SU-DHL-6 (cell line): ENCODE results near the gene SLC6A17.

ENCODE experiments used
- H2AFZ ChIP-seq: fragments of 200-600 bp; sonication (generic); 2 replicates; pipeline ENCODE4 v1.6.1; 2014; ENCODE audit warnings: low read depth, mild to moderate bottlenecking, moderate library complexity, mixed read lengths, antibody characterized with exemption, low read length; ENCODE audit not compliant: severe bottlenecking
- H3F3A ChIP-seq: fragments of 200-600 bp; shearing (Covaris generic); 2 replicates; pipeline ENCODE4 v1.6.0; 2016; ENCODE audit warnings: antibody characterized with exemption, mild to moderate bottlenecking; ENCODE audit not compliant: insufficient read depth
- H3K27ac ChIP-seq: fragments of 200-600 bp; sonication (generic); 2 replicates; pipeline ENCODE4 v1.5.1; 2016; ENCODE audit warnings: low read depth, mild to moderate bottlenecking, low read length, moderate library complexity, mixed read lengths
- H3K27me3 ChIP-seq: fragments of 200-600 bp; sonication (generic), shearing (Covaris generic); 2 replicates; pipeline ENCODE4 v1.6.0; 2014; ENCODE audit warnings: mild to moderate bottlenecking, low read length
- H3K36me3 ChIP-seq: fragments of 200-600 bp; sonication (generic); 2 replicates; pipeline ENCODE4 v1.6.1; 2014; ENCODE audit warnings: mild to moderate bottlenecking, low read length, mixed read lengths
- H3K4me2 ChIP-seq: fragments of 300-600, 200-600 bp; shearing (Covaris generic), sonication (generic); 2 replicates; pipeline ENCODE4 v1.6.0; 2014; ENCODE audit warnings: low read length, low read depth, mild to moderate bottlenecking; ENCODE audit not compliant: poor library complexity, severe bottlenecking
- H3K4me3 ChIP-seq: fragments of 200-600 bp; sonication (generic); 2 replicates; pipeline ENCODE4 v1.5.1; 2014; ENCODE audit warnings: antibody characterized with exemption, low read length, mild to moderate bottlenecking, mixed read lengths; ENCODE audit not compliant: insufficient read depth, poor library complexity, severe bottlenecking
- H3K79me2 ChIP-seq: fragments of 200-600 bp; sonication (generic); 2 replicates; pipeline ENCODE4 v1.6.1; 2014; ENCODE audit warnings: mild to moderate bottlenecking, low read length, moderate library complexity; ENCODE audit not compliant: insufficient read depth
- H3K9ac ChIP-seq: fragments of 200-600 bp; sonication (generic); 2 replicates; pipeline ENCODE4 v1.7.0; 2014; ENCODE audit warnings: mild to moderate bottlenecking, low read length
- H3K9me2 ChIP-seq: fragments of 200-600 bp; sonication (generic); replicated peaks from 2 replicates; pipeline ENCODE4 v1.6.1; 2014; ENCODE audit warnings: low read length; ENCODE audit not compliant: insufficient read depth
- H3K9me3 ChIP-seq: fragments of 200-600 bp; sonication (generic); 2 replicates; pipeline ENCODE4 v1.6.1; 2014; ENCODE audit warnings: low read length, mixed read lengths; ENCODE audit not compliant: insufficient read depth
- H4K20me1 ChIP-seq: fragments of 200-600 bp; sonication (generic); 2 replicates; pipeline ENCODE4 v1.6.1; 2014; ENCODE audit warnings: low read depth, mild to moderate bottlenecking, antibody characterized with exemption, low read length, moderate library complexity, mixed read lengths
- CTCF ChIP-seq: fragments of 200-600 bp; sonication (generic); IDR thresholded peaks from one replicate; pipeline ENCODE4 v1.5.1; 2017; ENCODE audit warnings: antibody characterized with exemption, mild to moderate bottlenecking, low read length, moderate library complexity; ENCODE audit not compliant: insufficient read depth, poor library complexity, severe bottlenecking
- EZH2phosphoT487 ChIP-seq: fragments of 200-600 bp; sonication (generic), shearing (Covaris generic); conservative IDR thresholded peaks from 2 replicates; pipeline ENCODE4 v1.6.1; 2018; ENCODE audit warnings: mild to moderate bottlenecking, antibody characterized with exemption, low read length, moderate library complexity, mixed read lengths

The SLC6A17 gene

DNA sequence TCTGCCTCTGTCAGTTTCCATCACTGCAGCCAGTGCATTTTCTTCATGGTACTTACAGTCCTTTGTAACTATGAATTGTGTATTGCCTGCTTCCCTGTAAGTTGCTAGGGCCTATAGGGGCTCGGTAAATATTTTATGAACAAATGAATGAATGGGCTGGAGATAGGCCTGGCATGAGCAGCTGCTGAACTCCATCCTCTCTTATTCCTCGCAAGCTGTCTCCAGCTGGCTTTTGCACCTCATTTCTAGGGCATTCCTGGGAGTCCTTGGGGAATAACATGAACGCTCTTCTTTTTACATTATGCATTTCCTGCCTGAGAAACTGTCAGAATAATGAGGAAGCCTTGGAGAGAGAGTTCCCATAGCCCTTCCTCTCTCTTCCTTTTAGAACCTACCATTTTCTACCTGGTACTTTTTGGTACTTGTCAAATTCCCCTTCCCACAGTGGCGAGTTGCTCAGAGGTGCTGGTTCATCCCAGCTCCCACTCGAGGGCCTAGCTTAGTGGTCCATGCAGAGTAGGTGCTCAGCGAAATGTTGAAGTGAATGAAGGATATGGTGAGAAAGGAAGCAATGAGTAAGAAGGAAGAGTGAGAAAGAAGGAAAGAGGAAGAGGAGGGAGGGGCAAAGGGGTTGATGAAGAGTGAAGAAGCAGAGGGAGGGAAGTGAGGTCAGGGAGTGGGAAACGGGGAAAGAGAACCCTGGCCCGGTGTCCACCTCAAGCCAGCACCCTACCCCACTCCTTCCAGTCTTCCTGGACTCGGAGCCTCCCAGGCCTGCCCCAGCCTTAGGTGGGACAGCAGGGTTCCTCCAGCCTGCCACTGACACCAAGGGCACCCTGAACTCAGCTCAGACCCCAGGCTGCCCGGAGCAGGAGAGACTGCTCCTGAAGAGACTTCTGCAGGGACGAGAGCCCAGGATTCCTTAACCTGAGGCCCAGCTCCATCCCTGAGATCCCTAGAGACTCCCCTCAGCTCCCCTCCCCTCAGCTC is 89.4 kb downstream of the SLC6A17 start:
- Histone ChIP-seq H3K9me3 (no peaks in the 10 kb centered on the region), H3K4me3 (no peak overlapping the region), H2AFZ (no peak overlapping the region), H3F3A (peaks cover 15% of the 10 kb centered on the region), H3K36me3 (no peaks in the 10 kb centered on the region), H3K79me2 (no peaks in the 10 kb centered on the region), H4K20me1 (no peaks in the 10 kb centered on the region), H3K9me2 (no peaks in the 10 kb centered on the region), H3K27me3 (no peaks in the 10 kb centered on the region), H3K9ac (no peak overlapping the region), H3K27ac (0 out of 2 replicates have a peak overlapping the region, but pooled peaks have one; percentile 18), H3K4me2 (no peak overlapping the region)
- TF ChIP-seq CTCF (no peak), EZH2phosphoT487 (no peak)

DNA sequence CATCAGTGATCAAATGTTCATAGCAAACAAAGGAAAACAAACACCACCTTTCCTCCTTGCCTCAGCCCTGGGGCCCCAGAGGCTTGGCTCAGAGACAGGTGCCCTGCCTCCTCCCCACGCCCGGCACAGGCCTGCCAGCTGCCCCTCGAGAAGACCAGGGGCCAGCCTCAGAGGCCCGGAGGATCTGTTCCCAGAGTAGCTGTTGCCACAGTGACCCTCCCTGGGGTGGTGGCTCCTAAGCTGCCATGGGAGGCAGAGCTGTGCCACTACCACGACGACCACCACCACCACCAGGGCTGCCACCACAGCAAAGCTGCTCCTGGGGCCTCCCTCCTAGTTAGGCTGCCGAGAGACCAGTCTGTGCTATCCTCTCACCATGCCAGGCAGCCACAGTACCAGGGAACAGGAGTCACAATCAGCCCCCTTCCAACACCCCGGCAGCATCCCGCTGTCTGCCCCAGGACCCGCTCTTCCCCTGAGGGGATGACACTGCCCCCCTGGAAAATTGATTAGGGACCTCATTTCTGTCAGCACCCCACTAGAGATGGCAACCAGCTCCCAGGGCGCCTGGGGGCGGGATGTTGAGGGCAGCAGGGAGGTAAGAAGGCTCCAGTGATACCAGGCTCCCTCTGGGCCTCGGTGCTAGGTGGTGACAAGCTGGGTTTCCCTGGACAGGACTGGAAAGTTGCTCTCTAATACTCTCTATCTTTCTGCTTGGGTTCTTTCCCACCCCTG is 90.3 kb downstream of the SLC6A17 start:
- no peak overlapping the region for H3K4me2 ChIP-seq
- H3K4me3 ChIP-seq = no peak overlapping the region
- TF ChIP-seq CTCF (no peak), EZH2phosphoT487 (no peak)
- no peaks in the 10 kb centered on the region for H3K9me3 ChIP-seq
- H2AFZ ChIP-seq = no peak overlapping the region
- H3K9me2 ChIP-seq = no peaks in the 10 kb centered on the region
- no peaks in the 10 kb centered on the region for H3K36me3 ChIP-seq
- H3K27me3 ChIP-seq = no peaks in the 10 kb centered on the region
- H3K27ac ChIP-seq = 0 out of 2 replicates have a peak overlapping the region, but pooled peaks have one; percentile 18
- H4K20me1 ChIP-seq = no peaks in the 10 kb centered on the region
- H3F3A ChIP-seq = peaks cover 15% of the 10 kb centered on the region
- H3K9ac ChIP-seq = 0 out of 2 replicates have a peak overlapping the region, but pooled peaks have one; percentile 1
- no peaks in the 10 kb centered on the region for H3K79me2 ChIP-seq

DNA sequence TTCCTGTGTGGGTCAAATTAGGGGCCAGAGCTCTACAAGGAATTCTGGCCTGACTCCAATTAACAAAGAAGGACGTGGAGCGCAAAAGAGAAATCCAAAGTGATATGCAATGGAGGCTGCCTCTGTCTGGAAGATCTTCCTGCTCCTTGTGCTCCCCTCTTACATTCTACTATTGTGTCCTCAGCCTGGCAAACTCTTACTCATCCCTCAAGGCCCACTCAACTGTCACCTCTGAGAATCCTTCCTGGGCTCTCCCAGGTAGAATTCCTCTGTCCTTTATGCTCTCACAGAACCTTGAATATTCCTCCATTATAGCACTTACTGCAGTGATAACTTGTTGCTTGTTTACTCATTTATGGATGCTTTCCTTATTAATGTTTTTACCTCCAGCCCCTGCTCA is 91.2 kb downstream of the SLC6A17 start:
- no peak overlapping the region for H3K9ac ChIP-seq
- H3K79me2 ChIP-seq = no peaks in the 10 kb centered on the region
- H3K27me3 ChIP-seq = no peaks in the 10 kb centered on the region
- no peak overlapping the region for H3K4me3 ChIP-seq
- no peak overlapping the region for H2AFZ ChIP-seq
- no peaks in the 10 kb centered on the region for H3K9me2 ChIP-seq
- H3K36me3 ChIP-seq = no peaks in the 10 kb centered on the region
- H3F3A ChIP-seq = peaks cover 15% of the 10 kb centered on the region
- H3K9me3 ChIP-seq = no peaks in the 10 kb centered on the region
- TF ChIP-seq CTCF (no peak), EZH2phosphoT487 (no peak)
- H4K20me1 ChIP-seq = no peaks in the 10 kb centered on the region
- H3K27ac ChIP-seq = no peak overlapping the region
- no peak overlapping the region for H3K4me2 ChIP-seq
